ENCODE data around the gene MEN1.

DNA sequence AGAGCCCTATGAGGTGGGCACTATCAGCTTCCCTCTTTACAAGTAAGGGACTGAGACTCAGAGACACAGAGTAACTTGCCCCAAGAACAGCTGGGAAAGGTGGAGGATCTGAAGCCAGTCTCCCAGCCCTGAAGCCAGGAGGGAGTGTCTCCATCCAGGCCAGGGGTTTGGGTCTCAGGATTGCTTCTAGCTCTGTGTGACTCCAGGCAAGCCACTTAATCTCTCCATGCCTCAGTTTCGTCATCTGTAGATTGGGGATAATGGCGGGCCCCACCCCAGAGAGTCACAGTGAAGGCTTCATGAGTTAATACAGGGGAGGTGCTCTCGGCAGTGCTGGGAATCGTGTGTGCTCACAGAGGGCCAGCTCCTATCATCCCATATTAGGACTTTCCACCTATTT, 17.9 kb downstream of the MEN1 start:
- TF ChIP-seq, protein P1, sequence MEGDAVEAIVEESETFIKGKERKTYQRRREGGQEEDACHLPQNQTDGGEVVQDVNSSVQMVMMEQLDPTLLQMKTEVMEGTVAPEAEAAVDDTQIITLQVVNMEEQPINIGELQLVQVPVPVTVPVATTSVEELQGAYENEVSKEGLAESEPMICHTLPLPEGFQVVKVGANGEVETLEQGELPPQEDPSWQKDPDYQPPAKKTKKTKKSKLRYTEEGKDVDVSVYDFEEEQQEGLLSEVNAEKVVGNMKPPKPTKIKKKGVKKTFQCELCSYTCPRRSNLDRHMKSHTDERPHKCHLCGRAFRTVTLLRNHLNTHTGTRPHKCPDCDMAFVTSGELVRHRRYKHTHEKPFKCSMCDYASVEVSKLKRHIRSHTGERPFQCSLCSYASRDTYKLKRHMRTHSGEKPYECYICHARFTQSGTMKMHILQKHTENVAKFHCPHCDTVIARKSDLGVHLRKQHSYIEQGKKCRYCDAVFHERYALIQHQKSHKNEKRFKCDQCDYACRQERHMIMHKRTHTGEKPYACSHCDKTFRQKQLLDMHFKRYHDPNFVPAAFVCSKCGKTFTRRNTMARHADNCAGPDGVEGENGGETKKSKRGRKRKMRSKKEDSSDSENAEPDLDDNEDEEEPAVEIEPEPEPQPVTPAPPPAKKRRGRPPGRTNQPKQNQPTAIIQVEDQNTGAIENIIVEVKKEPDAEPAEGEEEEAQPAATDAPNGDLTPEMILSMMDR (IDR thresholded peaks at IDR 0.05) = no peak
- no peak for TF ChIP-seq POLR2A (IDR thresholded peaks at IDR 0.05)
